H1 (cell line): Measurements from ENCODE around the gene MAP2K7. TPM values are rescaled to one million over a fixed set of nuclear protein-coding genes. Genes with fewer than 3 reads are reported as not detected.

Experiments used
- CTCF ChIA-PET: fragments of 300-600 bp; sonication (Branson Sonifier 250); formaldehyde crosslinking; loops from one replicate; lab custom pipeline; 2021; ENCODE audit not compliant: partially characterized antibody; lab: Charles Lee
- POLR2A ChIA-PET: fragments of 300-600 bp; sonication (Branson Sonifier 250); formaldehyde crosslinking; loops from one replicate; lab custom pipeline; 2021; ENCODE audit warnings: inconsistent platforms; ENCODE audit not compliant: partially characterized antibody; lab: Charles Lee
- DNase-seq, 2 experiments: peaks; one replicate each; pipeline versions ENCODE4 v3.0.0 to v3.0.0-alpha.2; 2010 to 2022; ENCODE audit warnings: low spot score in 2 of 2, low read depth in 1 of 2, mixed read lengths in 1 of 2
- FAIRE-seq: peaks from 2 replicates; lab custom pipeline; 2011; peaks lifted over from hg19 to GRCh38; lab: Jason Lieb, UNC
- H2AFZ ChIP-seq: 2 replicates; pipeline ENCODE4 v1.8.1; 2012; ENCODE audit warnings: low read length, inconsistent platforms
- H2AK5ac ChIP-seq: 2 replicates; pipeline ENCODE4 v1.6.1; 2013; ENCODE audit warnings: low read depth, low read length
- H2BK120ac ChIP-seq: replicated peaks from 2 replicates; pipeline ENCODE3; 2013; ENCODE audit warnings: low read depth, low read length, inconsistent platforms
- H2BK12ac ChIP-seq: 2 replicates; pipeline ENCODE4 v1.6.1; 2013; ENCODE audit warnings: low read depth, low read length
- H2BK15ac ChIP-seq: 2 replicates; pipeline ENCODE4 v1.6.1; 2013; ENCODE audit warnings: low read length
- H2BK20ac ChIP-seq: 2 replicates; pipeline ENCODE4 v1.6.1; 2013; ENCODE audit warnings: low read length
- H2BK5ac ChIP-seq: 2 replicates; pipeline ENCODE4 v1.6.1; 2013; ENCODE audit warnings: low read depth, low read length
- H3K14ac ChIP-seq: 2 replicates; pipeline ENCODE4 v1.6.1; 2013; ENCODE audit warnings: inconsistent platforms; ENCODE audit not compliant: insufficient read length
- H3K18ac ChIP-seq: 2 replicates; pipeline ENCODE4 v1.6.1; 2013; ENCODE audit warnings: low read length; ENCODE audit errors: extremely low read depth
- H3K23ac ChIP-seq: 2 replicates; pipeline ENCODE4 v1.6.1; 2013; ENCODE audit warnings: inconsistent platforms; ENCODE audit not compliant: insufficient read length
- H3K23me2 ChIP-seq: 2 replicates; pipeline ENCODE4 v1.6.1; 2013; ENCODE audit warnings: low read depth, low read length
- H3K27ac ChIP-seq: 2 replicates; pipeline ENCODE4 v1.6.1; 2011; ENCODE audit warnings: low read depth, low read length, inconsistent platforms
- H3K27me3 ChIP-seq, 4 experiments: replicated peaks in 1 of 4; 1 replicate in 1 of 4; 2 replicates in 3 of 4; pipeline versions ENCODE4 v1.6.1 to v1.8.1; 2011 to 2013; ENCODE audit warnings: low read length in 3 of 4, mild to moderate bottlenecking in 3 of 4, inconsistent platforms in 2 of 4, mixed read lengths in 2 of 4, moderate library complexity in 1 of 4; ENCODE audit not compliant: control insufficient read depth in 3 of 4, insufficient read depth in 3 of 4; ENCODE audit errors: extremely low read depth in 1 of 4
- H3K36me3 ChIP-seq, 4 experiments: 2 replicates each; pipeline versions ENCODE4 v1.6.1 to v1.8.1; 2011 to 2013; ENCODE audit warnings: mild to moderate bottlenecking in 4 of 4, low read length in 3 of 4, moderate library complexity in 2 of 4, control low read depth in 1 of 4, inconsistent platforms in 1 of 4; ENCODE audit not compliant: insufficient read depth in 4 of 4, control insufficient read depth in 2 of 4
- H3K4ac ChIP-seq: replicated peaks from 2 replicates; pipeline ENCODE3; 2013; ENCODE audit warnings: low read length, low read depth, mixed read lengths, inconsistent platforms; ENCODE audit not compliant: insufficient read length
- H3K4me1 ChIP-seq, 4 experiments: replicated peaks in 1 of 4; 1 replicate in 1 of 4; 2 replicates in 3 of 4; pipeline versions ENCODE4 v1.6.1 to v1.8.1; 2011 to 2013; ENCODE audit warnings: low read length in 3 of 4, inconsistent platforms in 2 of 4, mixed read lengths in 1 of 4; ENCODE audit not compliant: insufficient read depth in 4 of 4, control insufficient read depth in 3 of 4
- H3K4me2 ChIP-seq, 2 experiments: 2 replicates each; pipeline versions ENCODE4 v1.6.1 to v1.8.1; 2011 to 2013; ENCODE audit warnings: low read depth in 2 of 2, low read length in 2 of 2, control low read depth in 1 of 2, inconsistent platforms in 1 of 2, mild to moderate bottlenecking in 1 of 2; ENCODE audit not compliant: insufficient read depth in 1 of 2
- H3K4me3 ChIP-seq, 4 experiments: fragments of 200-600, 300-600 bp in 1 of 4; sonication (generic), shearing (Covaris generic), sonication (Bioruptor Twin) in 1 of 4; 2 replicates each; pipeline versions ENCODE4 v1.5.1 to v1.8.1; 2011 to 2016; ENCODE audit warnings: low read length in 4 of 4, low read depth in 3 of 4, control low read depth in 2 of 4, inconsistent platforms in 2 of 4, mild to moderate bottlenecking in 2 of 4, mixed read lengths in 1 of 4, moderate library complexity in 1 of 4; ENCODE audit not compliant: insufficient read depth in 2 of 4; ENCODE audit errors: extremely low read depth in 1 of 4
- H3K56ac ChIP-seq: replicated peaks from 2 replicates; pipeline ENCODE3; 2013; ENCODE audit warnings: low read depth, mild to moderate bottlenecking, mixed read lengths, low read length, inconsistent platforms; ENCODE audit not compliant: insufficient read length
- H3K79me1 ChIP-seq: 2 replicates; pipeline ENCODE4 v1.6.1; 2013; ENCODE audit warnings: low read depth, low read length, control low read depth
- H3K79me2 ChIP-seq, 2 experiments: 2 replicates each; pipeline versions ENCODE4 v1.6.1 to v1.8.1; 2012 to 2013; ENCODE audit warnings: low read length in 2 of 2, mild to moderate bottlenecking in 2 of 2, inconsistent platforms in 1 of 2; ENCODE audit not compliant: insufficient read depth in 2 of 2, control insufficient read depth in 1 of 2
- H3K9ac ChIP-seq, 4 experiments: replicated peaks in 1 of 4; 1 replicate in 1 of 4; 2 replicates in 3 of 4; pipeline versions ENCODE4 v1.6.1 to v1.8.1; 2011 to 2013; ENCODE audit warnings: low read depth in 3 of 4, low read length in 3 of 4, control low read depth in 2 of 4, mild to moderate bottlenecking in 2 of 4, moderate library complexity in 2 of 4, inconsistent platforms in 1 of 4; ENCODE audit errors: extremely low read depth in 1 of 4
- H3K9me3 ChIP-seq, 2 experiments: 2 replicates each; pipeline versions ENCODE4 v1.6.1 to v1.8.1; 2012 to 2013; ENCODE audit warnings: mild to moderate bottlenecking in 2 of 2, moderate library complexity in 2 of 2, control low read depth in 1 of 2, inconsistent platforms in 1 of 2, low read depth in 1 of 2, low read length in 1 of 2, mixed read lengths in 1 of 2; ENCODE audit not compliant: insufficient read depth in 2 of 2
- H4K20me1 ChIP-seq, 2 experiments: replicated peaks in 1 of 2; 2 replicates each; pipeline versions ENCODE3 to v1.8.1; 2011 to 2013; ENCODE audit warnings: inconsistent platforms in 2 of 2, low read length in 2 of 2, mild to moderate bottlenecking in 1 of 2; ENCODE audit not compliant: insufficient read depth in 2 of 2, control insufficient read depth in 1 of 2
- H4K5ac ChIP-seq: 2 replicates; pipeline ENCODE4 v1.6.1; 2013; ENCODE audit warnings: low read length, low read depth, mixed read lengths, inconsistent platforms; ENCODE audit not compliant: insufficient read length
- H4K8ac ChIP-seq: 2 replicates; pipeline ENCODE4 v1.8.0; 2013; ENCODE audit warnings: mild to moderate bottlenecking, moderate library complexity, low read length, inconsistent platforms; ENCODE audit not compliant: insufficient read depth; ENCODE audit errors: extremely low read depth
- H4K91ac ChIP-seq: replicated peaks from 2 replicates; pipeline ENCODE3; 2013; ENCODE audit warnings: low read length, mixed read lengths, inconsistent platforms; ENCODE audit not compliant: insufficient read length
- CHD1 ChIP-seq: IDR thresholded peaks from 2 replicates; pipeline ENCODE4 v1.6.1; 2012; ENCODE audit warnings: low read depth, low read length, improper control_type of control experiment
- JUND ChIP-seq: IDR thresholded peaks from 2 replicates; pipeline ENCODE4 v1.6.1; 2011; ENCODE audit warnings: mild to moderate bottlenecking, improper control_type of control experiment, low read length
- KDM4A ChIP-seq: IDR thresholded peaks from one replicate; pipeline ENCODE4 v1.7.1; 2012; ENCODE audit warnings: low read depth, mild to moderate bottlenecking, moderate library complexity, low read length, inconsistent platforms; ENCODE audit not compliant: severe bottlenecking
- MAX ChIP-seq: IDR thresholded peaks from 2 replicates; pipeline ENCODE4 v1.6.1; 2012; ENCODE audit warnings: inconsistent platforms
- POU5F1 ChIP-seq: IDR thresholded peaks from 2 replicates; pipeline ENCODE4 v1.6.1; 2011; ENCODE audit warnings: low read depth, mild to moderate bottlenecking, low read length, moderate library complexity
- RNF2 ChIP-seq: fragments of 200-900, 300-1000 bp; sonication (generic); IDR thresholded peaks from 2 replicates; pipeline ENCODE4 v1.7.1; 2016; ENCODE audit warnings: borderline replicate concordance, low read depth, mild to moderate bottlenecking, antibody characterized with exemption, low read length; ENCODE audit not compliant: poor library complexity, severe bottlenecking; ENCODE audit errors: missing control alignments
- SIRT6 ChIP-seq: IDR thresholded peaks from one replicate; pipeline ENCODE4 v1.7.1; 2012; ENCODE audit warnings: low read length, inconsistent platforms
- SUZ12 ChIP-seq: fragments of 200-600 bp; sonication (generic); IDR thresholded peaks from 2 replicates; pipeline ENCODE4 v1.6.1; 2012; ENCODE audit warnings: mild to moderate bottlenecking, inconsistent platforms, low read length, moderate library complexity, mixed read lengths
- TAF1 ChIP-seq: IDR thresholded peaks from 2 replicates; pipeline ENCODE4 v1.6.1; 2011; ENCODE audit warnings: mild to moderate bottlenecking, low read depth, low read length
- USF2 ChIP-seq: IDR thresholded peaks from 2 replicates; pipeline ENCODE4 v1.6.1; 2011; ENCODE audit warnings: low read length, improper control_type of control experiment
- WGBS, 2 experiments: shearing (Covaris generic) in 1 of 2; methylation state at CpG; one replicate each; pipeline versions ENCODE4 v1.1.6 to v1.1.7; 2013 to 2015; ENCODE audit warnings: low lambda C conversion rate in 2 of 2, mixed read lengths in 2 of 2, inconsistent platforms in 1 of 2, low coverage in 1 of 2, missing lambda C conversion rate in 1 of 2; ENCODE audit not compliant: insufficient replicate concordance in 2 of 2, insufficient coverage in 1 of 2, insufficient read length in 1 of 2; ENCODE audit errors: extremely low coverage in 1 of 2, missing lambda C conversion rate in 1 of 2; 5-methylcytosine and 5-hydroxymethylcytosine counted together
- polyA plus RNA-seq, 7 experiments: library from polyadenylated mRNA; depleted of rRNA in 3 of 7; stranded (reverse) in 5 of 7; unstranded in 2 of 7; fragments of >200 nt in 5 of 7; fragments of 200-250 nt in 2 of 7; gene quantifications; 1 replicate in 5 of 7; 2 replicates in 1 of 7; 4 replicates in 1 of 7; pipeline versions ENCODE4 v1.2.1 to v1.2.3, GENCODE V29; 2011 to 2013; ENCODE audit warnings: missing spikeins in 2 of 7, mixed read lengths in 2 of 7
- total RNA-seq: library from RNA; stranded (reverse); fragmentation: NEBNext Ultra II Directional; extraction: Animal tissue kit (Norgen Biotek cat#: 25700); gene quantifications from 2 replicates; pipeline ENCODE4 v1.2.1, GENCODE V29; 2021

MAP2K7 gene
- total and polyA plus RNA-seq, 2 of the 8 experiments (the other 6 are each of a cell fraction or from before 2014, with no cell fraction given), result 8.9 to 38.3 TPM

GRCh38 chr19:7888145-7888825, 15.4 kb upstream of the MAP2K7 start, which contains the start of gene LRRC8E:
Gene LRRC8E, plus strand, starts transcription at chr19:7888510. Its CDS starts 7,094 bp downstream, at chr19:7895604.
- Histone ChIP-seq H2BK5ac (peak within 1 kb of the TSS; percentile 16; the same call in 1 of the 2 replicates), H4K5ac (no peak within 1 kb of the TSS), H2BK120ac (no peak within 1 kb of the TSS), H2BK20ac (no peak within 1 kb of the TSS), H2AFZ (peak within 1 kb of the TSS; percentile 93; the same call in 1 of the 2 replicates), H2AK5ac (no peak within 1 kb of the TSS), H3K18ac (peak within 1 kb of the TSS; percentile 78; the same call in 1 of the 2 replicates), H3K4me1 (peaks cover 0 to 7% (median 5%) of the 10 kb centered on the region in 4 experiments; a peak in 4 of 7 replicates), H3K79me1 (no peaks in the 10 kb centered on the region), H3K36me3 (no peaks in the 10 kb centered on the region), H3K9ac (no peak within 1 kb of the TSS; a peak in 1 of 7 replicates), H3K27me3 (peaks cover 0 to 4% (median 3%) of the 10 kb centered on the region in 4 experiments; a peak in 4 of 7 replicates), H3K14ac (no peak within 1 kb of the TSS), H3K9me3 (no peaks in the 10 kb centered on the region), H3K23me2 (peaks cover 5% of the 10 kb centered on the region; the same call in 1 of the 2 replicates), H3K4me3 (peak within 1 kb of the TSS; percentile 51 to 69 (median 57)), H3K79me2 (no peaks in the 10 kb centered on the region), H4K8ac (peak within 1 kb of the TSS; percentile 71), H4K20me1 (no peaks in the 10 kb centered on the region), H4K91ac (no peak within 1 kb of the TSS), H2BK15ac (no peak within 1 kb of the TSS; the same call in 1 of the 2 replicates), H3K56ac (no peak within 1 kb of the TSS), H3K4me2 (peak within 1 kb of the TSS; percentile 55 to 73), H3K4ac (no peak within 1 kb of the TSS), H2BK12ac (no peak within 1 kb of the TSS), H3K23ac (no peak within 1 kb of the TSS), H3K27ac (no peak within 1 kb of the TSS)
- 12% methylated on average over 41 of the region's 53 CpGs; no CpG with 5 or more reads in 1 of the 2 experiments for WGBS, 2 experiments
- FAIRE-seq (no peak), DNase-seq (peak in 1 of 2 experiments; percentile 92)
- ChIA-PET POLR2A (interaction anchor here (1.0 to 1.9 kb wide), 9 partner anchors 9 to 41 kb away, joined by 3 to 9 read pairs (median 4); partner anchors contain the start of gene PRR36), CTCF (interaction anchor here (1.0 to 3.2 kb wide), 8 partner anchors 12 to 309 kb away, joined by 3 to 21 read pairs (median 4); no protein-coding TSS in a partner anchor)
- TF ChIP-seq SIRT6 (no peak), RNF2 (no peak), TAF1 (no peak), USF2 (no peak), MAX (no peak), SUZ12 (no peak), CHD1 (no peak), JUND (peak; percentile 61), KDM4A (peak; percentile 69), POU5F1 (no peak)
